SK-N-SH treated with all-trans-retinoic acid at 6 μM for 48 hours (cell line): ENCODE results near the gene KREMEN1.
"Not testable (repeated sequence)": the region's sequence is repeated elsewhere in the genome, so short reads cannot be mapped to it uniquely, and the experiment has no call there.

Source experiments
- ATAC-seq: fragments of 200-7000 bp; cut with Tn5 transposase; 3 replicates; pipeline ENCODE4 v1.9.1; 2020; ENCODE audit warnings: mild to moderate bottlenecking, moderate library complexity
- ARNTL ChIP-seq: fragments of 450-650 bp; formaldehyde crosslinking; IDR thresholded peaks from 2 replicates; pipeline ENCODE4 v1.5.0; 2020; ENCODE audit warnings: low read depth, mild to moderate bottlenecking, moderate library complexity, borderline replicate concordance
- CSDC2 ChIP-seq: fragments of 250-450 bp; sonication (Bioruptor Pico); IDR thresholded peaks from 2 replicates; pipeline ENCODE4 v1.5.0; 2020; ENCODE audit warnings: mild to moderate bottlenecking, moderate library complexity
- CSRNP3 ChIP-seq: fragments of 250-450 bp; sonication (Bioruptor Pico); IDR thresholded peaks from 2 replicates; pipeline ENCODE4 v1.5.1; 2021; ENCODE audit warnings: mild to moderate bottlenecking, moderate library complexity
- ESRRG ChIP-seq: fragments of 250-450 bp; sonication (Bioruptor Pico); IDR thresholded peaks from 2 replicates; pipeline ENCODE4 v1.6.1; 2021; ENCODE audit warnings: mild to moderate bottlenecking
- GLIS3 ChIP-seq: fragments of 250-450 bp; sonication (Bioruptor Pico); IDR thresholded peaks from 2 replicates; pipeline ENCODE4 v1.5.0; 2020; ENCODE audit warnings: mild to moderate bottlenecking, moderate library complexity
- ISL1 ChIP-seq: fragments of 250-450 bp; sonication (Bioruptor Pico); IDR thresholded peaks from 2 replicates; pipeline ENCODE4 v2.1.2; 2022; ENCODE audit warnings: mild to moderate bottlenecking, moderate library complexity
- OSR1 ChIP-seq: fragments of 250-450 bp; sonication (Bioruptor Pico); IDR thresholded peaks from 2 replicates; pipeline ENCODE4 v1.8.0; 2022; ENCODE audit warnings: moderate library complexity, mild to moderate bottlenecking, inconsistent platforms
- PPARA ChIP-seq: fragments of 250-450 bp; sonication (Bioruptor Pico); IDR thresholded peaks from 2 replicates; pipeline ENCODE4 v1.5.0; 2020; ENCODE audit warnings: mild to moderate bottlenecking, borderline replicate concordance
- RARB ChIP-seq: fragments of 250-450 bp; sonication (Bioruptor Pico); IDR thresholded peaks from 2 replicates; pipeline ENCODE4 v1.8.0; 2021; ENCODE audit warnings: mild to moderate bottlenecking, moderate library complexity
- SNAI2 ChIP-seq: fragments of 250-450 bp; sonication (Bioruptor Pico); IDR thresholded peaks from 2 replicates; pipeline ENCODE4 v1.5.0; 2020; ENCODE audit warnings: mild to moderate bottlenecking, moderate library complexity
- TCF4 ChIP-seq: fragments of 250-450 bp; sonication (Bioruptor Pico); IDR thresholded peaks from 2 replicates; pipeline ENCODE4 v1.8.0; 2021; ENCODE audit warnings: mild to moderate bottlenecking, moderate library complexity, borderline replicate concordance
- TOX ChIP-seq: fragments of 250-450 bp; sonication (Bioruptor Pico); IDR thresholded peaks from 2 replicates; pipeline ENCODE4 v1.8.0; 2021; ENCODE audit warnings: mild to moderate bottlenecking, moderate library complexity, borderline replicate concordance
- ZFP3 ChIP-seq: fragments of 250-450 bp; sonication (Bioruptor Pico); IDR thresholded peaks from 2 replicates; pipeline ENCODE4 v1.5.0; 2020; ENCODE audit warnings: mild to moderate bottlenecking, moderate library complexity
- ZNF565 ChIP-seq: fragments of 450-650 bp; formaldehyde crosslinking; conservative IDR thresholded peaks from 2 replicates; pipeline ENCODE4 v1.5.0; 2020; ENCODE audit warnings: low read depth, mild to moderate bottlenecking, moderate library complexity
- ZNF70 ChIP-seq: fragments of 450-650 bp; formaldehyde crosslinking; IDR thresholded peaks from 2 replicates; pipeline ENCODE4 v1.5.0; 2020; ENCODE audit warnings: mild to moderate bottlenecking, moderate library complexity
- TF ChIP-seq, protein P1 (sequence below): fragments of 250-450 bp; sonication (Bioruptor Pico); IDR thresholded peaks from 2 replicates; pipeline ENCODE4 v1.5.0; 2020; ENCODE audit warnings: mild to moderate bottlenecking, moderate library complexity
- TF ChIP-seq, protein P2 (sequence below): fragments of 250-450 bp; sonication (Bioruptor Pico); IDR thresholded peaks from 2 replicates; pipeline ENCODE4 v1.5.1; 2020; ENCODE audit warnings: low read depth, mild to moderate bottlenecking, moderate library complexity
- TF ChIP-seq, protein P3 (sequence below): fragments of 250-450 bp; sonication (Bioruptor Pico); IDR thresholded peaks from 2 replicates; pipeline ENCODE4 v1.8.0; 2020; ENCODE audit warnings: mild to moderate bottlenecking, moderate library complexity, borderline replicate concordance
- TF ChIP-seq, protein P4 (sequence below): fragments of 250-450 bp; sonication (Bioruptor Pico); IDR thresholded peaks from 2 replicates; pipeline ENCODE4 v1.8.0; 2021; ENCODE audit warnings: low read depth, mild to moderate bottlenecking, moderate library complexity, borderline replicate concordance

KREMEN1 gene

DNA sequence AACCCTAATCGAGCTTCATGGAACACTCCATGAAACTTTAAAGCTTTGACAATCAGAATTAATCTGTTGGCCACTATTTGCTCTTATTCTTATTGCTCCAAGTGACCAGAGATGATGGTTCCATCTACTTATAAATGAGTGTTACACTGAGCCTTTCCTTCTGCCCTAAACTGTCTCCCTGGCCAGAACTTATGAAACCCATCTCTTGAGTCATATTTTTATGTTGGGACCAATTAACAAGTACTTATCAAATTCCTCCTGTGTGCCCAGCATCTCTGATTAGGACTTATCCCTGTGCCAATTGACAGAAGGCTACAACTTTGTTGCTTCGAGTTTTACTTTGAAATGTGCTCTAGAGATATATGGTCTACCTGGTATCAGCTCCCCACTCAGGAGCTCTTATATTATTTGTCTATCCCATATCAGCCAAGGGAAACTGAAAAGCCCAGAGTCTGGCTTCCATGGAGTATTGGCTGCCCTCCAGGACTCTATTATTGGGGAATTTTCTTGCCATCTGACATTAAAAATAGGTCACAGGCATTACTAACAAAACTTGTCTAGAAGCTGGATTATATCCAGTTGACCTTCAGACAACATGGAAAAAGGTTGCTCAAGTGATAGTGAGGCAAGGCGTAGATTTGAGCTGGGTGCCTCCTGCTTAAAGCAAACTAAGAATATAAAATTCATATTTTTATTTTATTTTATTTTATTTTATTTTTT is 8.8 kb downstream of the KREMEN1 start:
- ATAC-seq = no peak
- TF ChIP-seq ISL1 (CRISPR knock-in tag) = 0 out of 2 replicates have a peak, but pooled peaks have one; percentile 14
- TF ChIP-seq, protein P1, sequence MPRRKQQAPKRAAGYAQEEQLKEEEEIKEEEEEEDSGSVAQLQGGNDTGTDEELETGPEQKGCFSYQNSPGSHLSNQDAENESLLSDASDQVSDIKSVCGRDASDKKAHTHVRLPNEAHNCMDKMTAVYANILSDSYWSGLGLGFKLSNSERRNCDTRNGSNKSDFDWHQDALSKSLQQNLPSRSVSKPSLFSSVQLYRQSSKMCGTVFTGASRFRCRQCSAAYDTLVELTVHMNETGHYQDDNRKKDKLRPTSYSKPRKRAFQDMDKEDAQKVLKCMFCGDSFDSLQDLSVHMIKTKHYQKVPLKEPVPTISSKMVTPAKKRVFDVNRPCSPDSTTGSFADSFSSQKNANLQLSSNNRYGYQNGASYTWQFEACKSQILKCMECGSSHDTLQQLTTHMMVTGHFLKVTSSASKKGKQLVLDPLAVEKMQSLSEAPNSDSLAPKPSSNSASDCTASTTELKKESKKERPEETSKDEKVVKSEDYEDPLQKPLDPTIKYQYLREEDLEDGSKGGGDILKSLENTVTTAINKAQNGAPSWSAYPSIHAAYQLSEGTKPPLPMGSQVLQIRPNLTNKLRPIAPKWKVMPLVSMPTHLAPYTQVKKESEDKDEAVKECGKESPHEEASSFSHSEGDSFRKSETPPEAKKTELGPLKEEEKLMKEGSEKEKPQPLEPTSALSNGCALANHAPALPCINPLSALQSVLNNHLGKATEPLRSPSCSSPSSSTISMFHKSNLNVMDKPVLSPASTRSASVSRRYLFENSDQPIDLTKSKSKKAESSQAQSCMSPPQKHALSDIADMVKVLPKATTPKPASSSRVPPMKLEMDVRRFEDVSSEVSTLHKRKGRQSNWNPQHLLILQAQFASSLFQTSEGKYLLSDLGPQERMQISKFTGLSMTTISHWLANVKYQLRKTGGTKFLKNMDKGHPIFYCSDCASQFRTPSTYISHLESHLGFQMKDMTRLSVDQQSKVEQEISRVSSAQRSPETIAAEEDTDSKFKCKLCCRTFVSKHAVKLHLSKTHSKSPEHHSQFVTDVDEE (CRISPR knock-in tag) = no peak

DNA sequence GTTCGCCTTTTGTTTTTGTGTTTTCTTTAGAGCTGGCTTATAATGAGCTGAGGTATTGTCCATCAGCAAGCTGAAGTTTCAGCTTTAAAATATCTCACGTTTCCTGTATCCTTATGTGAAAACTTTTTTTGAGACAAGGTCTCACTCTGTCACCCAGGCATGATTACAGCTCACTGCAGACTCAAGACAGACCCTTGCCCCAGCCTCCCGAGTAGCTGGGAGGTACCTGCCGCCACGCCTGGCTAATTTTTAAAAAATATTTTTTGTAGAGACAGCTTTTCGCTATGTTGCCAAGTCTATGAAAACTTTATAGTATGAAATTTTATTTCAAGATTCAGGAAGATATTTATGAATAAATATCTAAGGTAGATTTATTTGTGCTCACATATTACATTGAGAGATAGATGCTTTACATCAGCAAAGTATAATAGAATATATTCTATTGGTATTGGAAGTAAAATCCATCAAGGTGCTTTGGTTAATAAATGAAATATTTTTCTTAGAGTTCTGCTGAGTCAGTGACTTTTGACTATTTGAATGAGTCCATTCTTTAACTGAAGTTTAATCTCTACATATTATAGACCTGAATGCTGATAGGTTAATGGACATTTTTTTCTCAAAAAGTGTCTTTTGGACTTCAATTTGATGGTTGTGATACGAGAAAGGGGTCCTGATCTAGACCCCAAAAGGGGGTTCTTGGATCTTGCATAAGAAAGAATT is 10.2 kb downstream of the KREMEN1 start:
- TF ChIP-seq, protein P2, sequence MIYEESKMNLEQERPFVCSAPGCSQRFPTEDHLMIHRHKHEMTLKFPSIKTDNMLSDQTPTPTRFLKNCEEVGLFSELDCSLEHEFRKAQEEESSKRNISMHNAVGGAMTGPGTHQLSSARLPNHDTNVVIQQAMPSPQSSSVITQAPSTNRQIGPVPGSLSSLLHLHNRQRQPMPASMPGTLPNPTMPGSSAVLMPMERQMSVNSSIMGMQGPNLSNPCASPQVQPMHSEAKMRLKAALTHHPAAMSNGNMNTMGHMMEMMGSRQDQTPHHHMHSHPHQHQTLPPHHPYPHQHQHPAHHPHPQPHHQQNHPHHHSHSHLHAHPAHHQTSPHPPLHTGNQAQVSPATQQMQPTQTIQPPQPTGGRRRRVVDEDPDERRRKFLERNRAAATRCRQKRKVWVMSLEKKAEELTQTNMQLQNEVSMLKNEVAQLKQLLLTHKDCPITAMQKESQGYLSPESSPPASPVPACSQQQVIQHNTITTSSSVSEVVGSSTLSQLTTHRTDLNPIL (CRISPR knock-in tag) = no peak
- TF ChIP-seq, protein P3, sequence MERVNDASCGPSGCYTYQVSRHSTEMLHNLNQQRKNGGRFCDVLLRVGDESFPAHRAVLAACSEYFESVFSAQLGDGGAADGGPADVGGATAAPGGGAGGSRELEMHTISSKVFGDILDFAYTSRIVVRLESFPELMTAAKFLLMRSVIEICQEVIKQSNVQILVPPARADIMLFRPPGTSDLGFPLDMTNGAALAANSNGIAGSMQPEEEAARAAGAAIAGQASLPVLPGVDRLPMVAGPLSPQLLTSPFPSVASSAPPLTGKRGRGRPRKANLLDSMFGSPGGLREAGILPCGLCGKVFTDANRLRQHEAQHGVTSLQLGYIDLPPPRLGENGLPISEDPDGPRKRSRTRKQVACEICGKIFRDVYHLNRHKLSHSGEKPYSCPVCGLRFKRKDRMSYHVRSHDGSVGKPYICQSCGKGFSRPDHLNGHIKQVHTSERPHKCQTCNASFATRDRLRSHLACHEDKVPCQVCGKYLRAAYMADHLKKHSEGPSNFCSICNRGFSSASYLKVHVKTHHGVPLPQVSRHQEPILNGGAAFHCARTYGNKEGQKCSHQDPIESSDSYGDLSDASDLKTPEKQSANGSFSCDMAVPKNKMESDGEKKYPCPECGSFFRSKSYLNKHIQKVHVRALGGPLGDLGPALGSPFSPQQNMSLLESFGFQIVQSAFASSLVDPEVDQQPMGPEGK (CRISPR knock-in tag) = no peak
- ATAC-seq = no peak

DNA sequence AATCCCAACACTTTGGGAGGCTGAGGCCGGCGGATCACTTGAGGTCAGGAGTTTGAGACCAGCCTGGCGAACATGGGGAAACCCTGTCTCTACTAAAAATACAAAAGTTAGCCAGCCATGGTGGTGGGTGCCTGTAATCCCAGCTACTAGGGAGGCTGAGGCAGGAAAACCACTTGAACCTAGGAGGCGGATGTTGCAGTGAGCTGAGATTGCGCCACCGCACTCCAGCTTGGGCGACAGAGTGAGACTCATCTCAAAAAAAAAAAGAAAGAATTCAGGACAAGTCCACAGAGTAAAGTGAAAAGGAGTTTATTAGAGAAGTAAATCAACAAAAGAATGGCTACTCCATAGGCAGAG is 10.7 kb downstream of the KREMEN1 start:
- not testable (repeated sequence) for ATAC-seq

GRCh38 chr22:29083933-29084591 is 11.2 kb downstream of the KREMEN1 start:
- ATAC-seq = no peak
- TF ChIP-seq ZFP3 (CRISPR knock-in tag) (0 out of 2 replicates have a peak, but pooled peaks have one; percentile 16), ZNF565 (no peak)

- no peak for ATAC-seq
Measured at GRCh38 chr22:29087012-29087411, 14.2 kb downstream of the KREMEN1 start.

More at GRCh38 chr22:29087012-29087411, 14.2 kb downstream of the KREMEN1 start:
- TF ChIP-seq ARNTL (CRISPR knock-in tag) (no peak), TOX (CRISPR knock-in tag) (no peak), SNAI2 (CRISPR knock-in tag) (no peak), ZFP3 (CRISPR knock-in tag) (no peak), CSRNP3 (no peak), GLIS3 (CRISPR knock-in tag) (no peak), RARB (no peak), CSDC2 (CRISPR knock-in tag) (no peak), OSR1 (no peak), ZNF70 (CRISPR knock-in tag) (no peak), PPARA (CRISPR knock-in tag) (no peak), TCF4 (CRISPR knock-in tag) (no peak), ESRRG (no peak), ISL1 (CRISPR knock-in tag) (no peak), ZNF565 (no peak)
- TF ChIP-seq, protein P4, sequence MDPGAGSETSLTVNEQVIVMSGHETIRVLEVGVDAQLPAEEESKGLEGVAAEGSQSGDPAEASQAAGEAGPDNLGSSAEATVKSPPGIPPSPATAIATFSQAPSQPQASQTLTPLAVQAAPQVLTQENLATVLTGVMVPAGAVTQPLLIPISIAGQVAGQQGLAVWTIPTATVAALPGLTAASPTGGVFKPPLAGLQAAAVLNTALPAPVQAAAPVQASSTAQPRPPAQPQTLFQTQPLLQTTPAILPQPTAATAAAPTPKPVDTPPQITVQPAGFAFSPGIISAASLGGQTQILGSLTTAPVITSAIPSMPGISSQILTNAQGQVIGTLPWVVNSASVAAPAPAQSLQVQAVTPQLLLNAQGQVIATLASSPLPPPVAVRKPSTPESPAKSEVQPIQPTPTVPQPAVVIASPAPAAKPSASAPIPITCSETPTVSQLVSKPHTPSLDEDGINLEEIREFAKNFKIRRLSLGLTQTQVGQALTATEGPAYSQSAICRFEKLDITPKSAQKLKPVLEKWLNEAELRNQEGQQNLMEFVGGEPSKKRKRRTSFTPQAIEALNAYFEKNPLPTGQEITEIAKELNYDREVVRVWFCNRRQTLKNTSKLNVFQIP (CRISPR knock-in tag) = no peak
- TF ChIP-seq, protein P1 (CRISPR knock-in tag) = no peak
